ENCODE data around the gene ALKBH3. TPM values are rescaled to one million over a fixed set of nuclear protein-coding genes. Genes with fewer than 3 reads are reported as not detected.

The ALKBH3 gene
- total and polyA plus RNA-seq, 2 experiments from 2014 or later: 10.7 to 10.8 TPM

- no peak for DNase-seq (ENCODE audit: low spot score)
- Histone ChIP-seq H3K9me2 (ENCODE audit: insufficient read depth) (peaks cover 14% of the 10 kb centered on the region), H3K36me3 (ENCODE audit: insufficient read depth) (no peaks in the 10 kb centered on the region), H2AFZ (peak overlapping the region; percentile 100), H3K27me3 (ENCODE audit: insufficient read depth) (peaks cover 22% of the 10 kb centered on the region), H3F3A (replicated peaks; ENCODE audit: low read depth) (no peaks in the 10 kb centered on the region), H3K4me1 (ENCODE audit: insufficient read depth) (0 out of 2 replicates have a peak, but pooled peaks cover 5% of the 10 kb centered on the region), H4K20me1 (replicated peaks; ENCODE audit: insufficient read depth) (no peaks in the 10 kb centered on the region), H3K4me3 (peak overlapping the region; percentile 75), H3K4me2 (peak overlapping the region; percentile 79), H3K27ac (ENCODE audit: low read depth) (no peak overlapping the region), H3K79me2 (replicated peaks; ENCODE audit: insufficient read depth) (peaks cover 4% of the 10 kb centered on the region; the same call in 1 of the 2 replicates)
- Mint-ChIP-seq H3K27me3 (ENCODE audit: insufficient read depth, low read depth, poor library complexity) (peaks cover 13% of the 10 kb centered on the region), H3K27ac (peak overlapping the region; percentile 75), H3K4me3 (peak overlapping the region; percentile 84), H3K36me3 (ENCODE audit: low read depth) (peaks cover 5% of the 10 kb centered on the region; the same call in 1 of the 3 replicates), H3K4me1 (peaks cover 10% of the 10 kb centered on the region), H3K9me3 (peaks cover 2% of the 10 kb centered on the region; the same call in 1 of the 3 replicates)
- no peak for ATAC-seq
- TF ChIP-seq EZH2 (IDR thresholded peaks at IDR 0.05; ENCODE audit: low read depth, unreplicated experiment): no peak
- no peak for TF ChIP-seq EZH2phosphoT487 (IDR thresholded peaks at IDR 0.05; ENCODE audit: unreplicated experiment)
- TF ChIP-seq ZNF462 (CRISPR knock-in tag; IDR thresholded peaks at IDR 0.05): no peak
- TF ChIP-seq ZNF114 (CRISPR knock-in tag; IDR thresholded peaks at IDR 0.05): no peak
- TF ChIP-seq JUNB (IDR thresholded peaks at IDR 0.05; ENCODE audit: unreplicated experiment): no peak
- no peak for TF ChIP-seq CREB1 (CRISPR knock-in tag; IDR thresholded peaks at IDR 0.05; ENCODE audit: low read depth)
- no peak for TF ChIP-seq CTCF (conservative IDR thresholded peaks at IDR 0.05; ENCODE audit: low read depth in 2 of 2)
- no peak for TF ChIP-seq REST (IDR thresholded peaks at IDR 0.05; ENCODE audit: unreplicated experiment)
- no peak for TF ChIP-seq NANOG (IDR thresholded peaks at IDR 0.05; ENCODE audit: borderline replicate concordance)
- TF ChIP-seq ZNF331 (CRISPR knock-in tag; IDR thresholded peaks at IDR 0.05; ENCODE audit: low read depth): no peak
- TF ChIP-seq ETS1 (IDR thresholded peaks at IDR 0.05): no peak
- no peak for TF ChIP-seq POLR2AphosphoS5 (IDR thresholded peaks at IDR 0.05; ENCODE audit: low read depth)
Observed at GRCh38 chr11:43879789-43880639, 617 bp upstream of the ALKBH3 start.
